Fibroblast of the conjunctiva (primary cell): ENCODE data around the gene PTPN23.
"Not testable (repeated sequence)": the region's sequence is repeated elsewhere in the genome, so short reads cannot be mapped to it uniquely, and the experiment has no call there.

Source experiments
- DNase-seq: peaks from one replicate; pipeline ENCODE4 v3.0.0-alpha.2; 2010; ENCODE audit warnings: low read depth

The PTPN23 gene

GRCh38 chr3:47370020-47370419 is 10.8 kb upstream of the PTPN23 start:
- DNase-seq, result not testable (repeated sequence)

- no peak for DNase-seq
These were observed 9.7 kb upstream of the PTPN23 start for GRCh38 chr3:47370887-47371697.

- no peak for DNase-seq
These were observed 6.2 kb upstream of the PTPN23 start for GRCh38 chr3:47374587-47374986.

- no peak for DNase-seq
These were observed 4.4 kb upstream of the PTPN23 start for GRCh38 chr3:47376393-47376792.

GRCh38 chr3:47377186-47377585 is 3.6 kb upstream of the PTPN23 start:
- DNase-seq, result no peak

GRCh38 chr3:47378869-47379268 is 2.0 kb upstream of the PTPN23 start:
- DNase-seq, result no peak

GRCh38 chr3:47379411-47379899 is 1.4 kb upstream of the PTPN23 start:
- no peak for DNase-seq

GRCh38 chr3:47380026-47380600 is 708 bp upstream of the PTPN23 start:
- no peak for DNase-seq

- peak; percentile 74 for DNase-seq
These were observed 716 bp downstream of the PTPN23 start for GRCh38 chr3:47381317-47382157.

- DNase-seq, result no peak
These were observed 3.6 kb downstream of the PTPN23 start for GRCh38 chr3:47384425-47384824.

- DNase-seq, result no peak
These were observed 4.2 kb downstream of the PTPN23 start for GRCh38 chr3:47385007-47385406.

- DNase-seq, result no peak
These were observed 5.0 kb downstream of the PTPN23 start for GRCh38 chr3:47385796-47386195.

GRCh38 chr3:47392933-47393332 is 12.1 kb downstream of the PTPN23 start:
- no peak for DNase-seq

- DNase-seq, result no peak
These were observed 13.5 kb downstream of the PTPN23 start for GRCh38 chr3:47394140-47394870.

- DNase-seq, result no peak
These were observed 14.1 kb downstream of the PTPN23 start for GRCh38 chr3:47394881-47395280.

- DNase-seq, result peak; percentile 30
These were observed 17.4 kb downstream of the PTPN23 start for GRCh38 chr3:47398228-47398627.

- no peak for DNase-seq
These were observed 18.2 kb downstream of the PTPN23 start for GRCh38 chr3:47399016-47399415.

GRCh38 chr3:47399531-47400270 is 18.9 kb downstream of the PTPN23 start:
- peak; percentile 10 for DNase-seq

- no peak for DNase-seq
These were observed 23.6 kb downstream of the PTPN23 start for GRCh38 chr3:47404431-47404876.

GRCh38 chr3:47404955-47405790 is 24.4 kb downstream of the PTPN23 start:
- peak; percentile 30 for DNase-seq
